ENCODE measurements around the gene GPAM. TPM values are rescaled to one million over a fixed set of nuclear protein-coding genes. Genes with fewer than 3 reads are reported as not detected.

The GPAM gene, protein sequence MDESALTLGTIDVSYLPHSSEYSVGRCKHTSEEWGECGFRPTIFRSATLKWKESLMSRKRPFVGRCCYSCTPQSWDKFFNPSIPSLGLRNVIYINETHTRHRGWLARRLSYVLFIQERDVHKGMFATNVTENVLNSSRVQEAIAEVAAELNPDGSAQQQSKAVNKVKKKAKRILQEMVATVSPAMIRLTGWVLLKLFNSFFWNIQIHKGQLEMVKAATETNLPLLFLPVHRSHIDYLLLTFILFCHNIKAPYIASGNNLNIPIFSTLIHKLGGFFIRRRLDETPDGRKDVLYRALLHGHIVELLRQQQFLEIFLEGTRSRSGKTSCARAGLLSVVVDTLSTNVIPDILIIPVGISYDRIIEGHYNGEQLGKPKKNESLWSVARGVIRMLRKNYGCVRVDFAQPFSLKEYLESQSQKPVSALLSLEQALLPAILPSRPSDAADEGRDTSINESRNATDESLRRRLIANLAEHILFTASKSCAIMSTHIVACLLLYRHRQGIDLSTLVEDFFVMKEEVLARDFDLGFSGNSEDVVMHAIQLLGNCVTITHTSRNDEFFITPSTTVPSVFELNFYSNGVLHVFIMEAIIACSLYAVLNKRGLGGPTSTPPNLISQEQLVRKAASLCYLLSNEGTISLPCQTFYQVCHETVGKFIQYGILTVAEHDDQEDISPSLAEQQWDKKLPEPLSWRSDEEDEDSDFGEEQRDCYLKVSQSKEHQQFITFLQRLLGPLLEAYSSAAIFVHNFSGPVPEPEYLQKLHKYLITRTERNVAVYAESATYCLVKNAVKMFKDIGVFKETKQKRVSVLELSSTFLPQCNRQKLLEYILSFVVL
- total RNA-seq = 10.0 and 11.9 TPM in 2 replicates
- long read RNA-seq, full-length matches to known transcripts = 4 of 16 reads
- long read RNA-seq, partial matches to known transcripts = 7 of 16 reads
- long read RNA-seq, other reads (novel, unspliced or antisense) = 5 of 16 reads

DNA sequence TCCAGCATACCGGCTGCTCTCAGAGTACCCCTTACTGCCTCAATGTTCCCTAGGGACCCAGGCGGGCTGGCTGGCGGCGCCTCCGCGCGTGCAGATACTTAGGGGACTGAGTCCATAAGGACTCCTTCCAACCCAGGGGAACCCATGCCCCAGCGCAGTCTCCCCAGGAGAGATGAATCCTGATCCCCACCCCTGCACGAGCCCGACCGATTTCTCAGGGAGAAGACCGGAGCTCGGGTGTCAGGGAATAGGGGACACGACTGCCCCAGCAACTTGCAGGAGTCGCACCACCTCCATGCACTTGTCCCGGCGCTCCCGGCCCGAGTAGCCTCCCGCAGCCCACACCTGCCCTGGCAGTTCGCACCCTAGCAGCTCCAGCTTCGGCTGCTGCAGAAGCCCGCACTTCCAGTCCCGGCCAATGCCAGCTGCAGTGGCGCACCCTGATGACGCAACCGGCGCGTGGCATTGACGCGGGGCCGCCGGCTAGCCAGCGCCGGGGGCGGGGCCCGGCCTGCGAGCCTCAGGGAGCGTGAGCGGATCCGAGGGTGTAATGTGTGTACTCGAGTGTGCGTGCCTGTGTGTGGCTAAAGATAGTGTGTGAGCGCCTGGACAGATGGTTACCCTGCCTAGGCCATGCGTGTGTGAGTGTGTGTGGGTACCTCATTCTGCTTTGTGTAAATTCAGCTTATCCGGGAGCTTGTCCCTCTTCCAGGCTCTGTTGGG, at the start of gene GPAM:
TSS of gene GPAM (minus strand) at position 437 of the 723 bp plus-strand sequence. CDS start 1,981 bp downstream, outside the sequence.
- TF ChIP-seq, protein P1, sequence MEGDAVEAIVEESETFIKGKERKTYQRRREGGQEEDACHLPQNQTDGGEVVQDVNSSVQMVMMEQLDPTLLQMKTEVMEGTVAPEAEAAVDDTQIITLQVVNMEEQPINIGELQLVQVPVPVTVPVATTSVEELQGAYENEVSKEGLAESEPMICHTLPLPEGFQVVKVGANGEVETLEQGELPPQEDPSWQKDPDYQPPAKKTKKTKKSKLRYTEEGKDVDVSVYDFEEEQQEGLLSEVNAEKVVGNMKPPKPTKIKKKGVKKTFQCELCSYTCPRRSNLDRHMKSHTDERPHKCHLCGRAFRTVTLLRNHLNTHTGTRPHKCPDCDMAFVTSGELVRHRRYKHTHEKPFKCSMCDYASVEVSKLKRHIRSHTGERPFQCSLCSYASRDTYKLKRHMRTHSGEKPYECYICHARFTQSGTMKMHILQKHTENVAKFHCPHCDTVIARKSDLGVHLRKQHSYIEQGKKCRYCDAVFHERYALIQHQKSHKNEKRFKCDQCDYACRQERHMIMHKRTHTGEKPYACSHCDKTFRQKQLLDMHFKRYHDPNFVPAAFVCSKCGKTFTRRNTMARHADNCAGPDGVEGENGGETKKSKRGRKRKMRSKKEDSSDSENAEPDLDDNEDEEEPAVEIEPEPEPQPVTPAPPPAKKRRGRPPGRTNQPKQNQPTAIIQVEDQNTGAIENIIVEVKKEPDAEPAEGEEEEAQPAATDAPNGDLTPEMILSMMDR (IDR thresholded peaks at IDR 0.05) = no peak
- Mint-ChIP-seq H3K36me3 (ENCODE audit: unreplicated experiment) (peaks cover under 1% of the 10 kb centered on the region), H3K4me3 (ENCODE audit: unreplicated experiment) (peak within 1 kb of the TSS; percentile 83), H3K27ac (ENCODE audit: unreplicated experiment) (peak within 1 kb of the TSS; percentile 90), H3K4me1 (ENCODE audit: unreplicated experiment) (peaks cover 17% of the 10 kb centered on the region), H3K9me3 (ENCODE audit: unreplicated experiment) (no peaks in the 10 kb centered on the region), H3K27me3 (ENCODE audit: unreplicated experiment) (peaks cover 9% of the 10 kb centered on the region)
- peak; percentile 99 for DNase-seq (ENCODE audit: extremely low spot score, unreplicated experiment)

DNA sequence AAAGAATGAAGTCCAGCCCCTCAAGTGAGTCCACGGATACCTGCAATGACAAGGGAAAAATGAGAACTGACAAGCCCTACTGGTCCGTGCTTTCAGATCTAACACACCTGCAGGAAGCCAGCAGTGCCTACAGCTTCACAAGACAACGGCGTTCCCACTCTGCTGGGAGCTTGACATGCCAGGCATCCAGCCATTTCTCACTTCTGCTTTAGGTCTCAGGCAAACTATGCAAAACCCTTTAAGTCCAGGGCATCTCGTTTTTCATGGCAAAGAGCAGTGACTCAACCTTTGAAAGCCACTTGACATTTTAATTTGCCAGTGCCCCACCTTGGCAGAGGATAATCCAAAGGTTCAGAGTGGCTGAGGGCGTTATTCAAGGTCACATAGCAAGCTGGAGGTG, 49.1 kb upstream of the GPAM start:
- Mint-ChIP-seq H3K4me3 (ENCODE audit: unreplicated experiment) (no peak overlapping the region), H3K4me1 (ENCODE audit: unreplicated experiment) (no peaks in the 10 kb centered on the region), H3K36me3 (ENCODE audit: unreplicated experiment) (no peaks in the 10 kb centered on the region), H3K27me3 (ENCODE audit: unreplicated experiment) (no peaks in the 10 kb centered on the region), H3K9me3 (ENCODE audit: unreplicated experiment) (no peaks in the 10 kb centered on the region), H3K27ac (ENCODE audit: unreplicated experiment) (no peak overlapping the region)
- DNase-seq (ENCODE audit: extremely low spot score, unreplicated experiment) = no peak
- TF ChIP-seq, protein P1 (IDR thresholded peaks at IDR 0.05) = no peak

DNA sequence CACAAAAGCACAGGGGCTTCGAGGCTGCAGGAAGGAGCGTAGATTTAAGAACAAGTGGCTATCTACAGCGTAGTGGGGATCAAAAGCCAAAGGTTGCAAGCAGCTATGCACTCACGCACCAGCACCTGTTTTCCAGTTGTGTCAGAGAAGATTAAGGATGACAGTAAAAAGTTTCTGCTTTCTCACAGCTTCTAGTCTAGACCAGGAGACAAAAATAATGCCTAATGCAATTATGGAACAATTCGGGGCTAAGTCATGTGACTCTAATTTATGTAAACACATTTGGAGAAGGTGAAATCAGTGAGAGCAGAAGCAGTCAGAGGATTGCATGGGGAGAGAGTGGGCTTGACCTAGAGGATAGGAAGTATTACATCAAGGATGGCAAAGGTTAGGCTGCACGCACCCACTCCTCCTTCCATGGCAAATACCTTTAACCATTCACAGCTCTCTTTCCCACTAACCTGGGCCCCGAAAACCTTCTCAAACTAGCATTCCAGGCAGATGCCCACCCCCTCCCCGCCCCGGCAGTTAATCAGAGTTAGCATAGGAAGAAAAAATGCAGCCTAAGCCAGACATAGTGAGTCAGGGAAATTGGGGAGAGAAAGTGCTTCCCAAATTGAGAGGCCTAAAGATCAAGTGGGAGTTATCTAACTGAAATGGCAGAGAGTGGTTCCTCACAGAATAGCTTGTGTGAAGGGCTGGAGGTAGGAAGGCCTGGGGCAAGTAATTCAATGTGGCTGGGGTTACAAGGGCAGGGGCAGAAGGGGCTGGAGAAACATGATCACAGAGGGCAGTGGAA, 48.2 kb upstream of the GPAM start:
- peak; percentile 42 for DNase-seq (ENCODE audit: extremely low spot score, unreplicated experiment)
- Mint-ChIP-seq H3K36me3 (ENCODE audit: unreplicated experiment) (no peaks in the 10 kb centered on the region), H3K4me3 (ENCODE audit: unreplicated experiment) (no peak overlapping the region), H3K9me3 (ENCODE audit: unreplicated experiment) (no peaks in the 10 kb centered on the region), H3K4me1 (ENCODE audit: unreplicated experiment) (no peaks in the 10 kb centered on the region), H3K27me3 (ENCODE audit: unreplicated experiment) (no peaks in the 10 kb centered on the region), H3K27ac (ENCODE audit: unreplicated experiment) (no peak overlapping the region)
- TF ChIP-seq, protein P1 (IDR thresholded peaks at IDR 0.05) = no peak

DNA sequence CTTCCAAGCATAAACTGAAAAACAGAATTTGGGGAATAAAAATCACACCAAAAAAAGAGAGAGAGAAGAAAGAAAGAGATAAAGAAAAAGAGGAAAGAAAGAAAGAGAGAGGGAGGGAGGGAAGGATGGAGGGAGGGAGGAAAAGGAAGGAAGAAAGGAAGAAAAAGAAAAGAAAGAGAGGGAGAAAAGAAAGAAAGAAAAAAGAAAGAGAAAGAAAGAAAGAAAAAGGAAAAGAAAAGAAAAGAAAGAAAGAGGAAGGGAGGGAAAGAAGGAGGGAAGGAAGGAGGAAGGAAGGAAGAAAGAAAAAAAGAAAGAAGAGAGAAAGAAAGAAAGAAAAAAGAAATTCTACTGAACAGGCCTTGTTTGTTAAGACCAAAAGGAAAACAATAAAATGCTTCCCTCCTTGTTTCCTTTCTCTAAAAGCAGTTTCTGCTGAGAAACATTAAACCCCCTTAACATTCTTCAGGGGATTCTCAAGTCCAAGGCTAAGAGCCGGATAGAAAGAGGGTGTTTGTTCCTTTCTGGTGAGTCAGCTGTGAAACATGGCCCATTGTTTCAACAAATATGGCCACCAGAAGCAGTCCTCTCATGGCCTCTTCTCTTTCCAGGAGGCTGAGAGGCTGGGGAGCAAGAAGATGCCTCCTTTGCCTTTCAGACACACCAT, 46.9 kb upstream of the GPAM start:
- no peaks in the 10 kb centered on the region for H3K4me1 Mint-ChIP-seq (ENCODE audit: unreplicated experiment)
- peaks cover 7% of the 10 kb centered on the region for H3K9me3 Mint-ChIP-seq (ENCODE audit: unreplicated experiment)
- DNase-seq (ENCODE audit: extremely low spot score, unreplicated experiment) = no peak
- no peak overlapping the region for H3K4me3 Mint-ChIP-seq (ENCODE audit: unreplicated experiment)
- H3K36me3 Mint-ChIP-seq (ENCODE audit: unreplicated experiment) = no peaks in the 10 kb centered on the region
- H3K27me3 Mint-ChIP-seq (ENCODE audit: unreplicated experiment) = no peaks in the 10 kb centered on the region
- no peak overlapping the region for H3K27ac Mint-ChIP-seq (ENCODE audit: unreplicated experiment)
- TF ChIP-seq, protein P1 (IDR thresholded peaks at IDR 0.05) = no peak

Measured in osteocyte (in vitro differentiated cells).